ENCODE results near the gene MXRA8. TPM values are rescaled to one million over a fixed set of nuclear protein-coding genes. Genes with fewer than 3 reads are reported as not detected.

Gene MXRA8
- total and polyA plus RNA-seq, 2 donors (not counting 3 experiments of a cell fraction or from before 2014, with no cell fraction given): 0.82 to 1.9 TPM

DNA sequence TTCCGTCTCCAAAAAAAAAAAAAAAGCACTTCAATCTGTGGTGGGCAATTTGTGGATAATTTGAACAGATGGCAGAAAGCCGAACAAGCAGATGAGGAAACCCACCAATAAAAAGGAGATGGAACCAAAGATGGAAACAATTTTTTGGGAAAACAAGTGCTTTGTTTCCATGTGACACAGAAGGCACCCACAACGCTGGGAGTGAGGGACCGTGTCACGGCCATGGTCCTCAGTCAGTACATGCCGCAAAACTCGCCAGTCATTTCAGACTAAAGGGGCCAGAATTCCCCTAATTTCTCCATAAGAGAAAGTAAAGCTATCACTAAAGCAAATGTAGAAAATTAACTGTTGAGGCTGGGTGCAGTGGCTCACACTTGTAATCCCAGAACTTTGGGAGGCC lies 35.8 kb upstream of the MXRA8 start:
- H3K9me3 ChIP-seq (replicated peaks; ENCODE audit: control insufficient read depth, insufficient read depth, low read length): no peaks in the 10 kb centered on the region
- dilution Hi-C loops (cut with MboI; ENCODE audit: extremely low pct_ligation_motif_present, low sequenced_read_pairs) (no loop called here), intact Hi-C loops (cut with micrococcal nuclease) (no loop called here)
- no peak overlapping the region for H3K4me2 ChIP-seq (ENCODE audit: insufficient read depth, low read length)
- no peaks in the 10 kb centered on the region for H4K20me1 ChIP-seq (replicated peaks; ENCODE audit: control insufficient read depth, extremely low read depth, insufficient read depth, low read length)
- DNase-seq (ENCODE audit: low read depth, low spot score): no peak
- H2AFZ ChIP-seq (ENCODE audit: low read depth, low read length): no peak overlapping the region
- POLR2A ChIA-PET: no interaction called here
- H3K9ac ChIP-seq (replicated peaks; ENCODE audit: extremely low read depth, insufficient read depth, low read length): no peak overlapping the region
- H3K4me3 ChIP-seq (replicated peaks in 1 of 3; ENCODE audit: insufficient read depth in 1 of 3, low read depth in 1 of 3, low read length in 3 of 3): no peak overlapping the region
- no peaks in the 10 kb centered on the region for H3K27me3 ChIP-seq (ENCODE audit: control insufficient read depth in 2 of 2, insufficient read depth in 2 of 2, low read length in 2 of 2)
- no peaks in the 10 kb centered on the region for H3K9me1 ChIP-seq (replicated peaks; ENCODE audit: control insufficient read depth, extremely low read depth, insufficient read depth, low read length)
- CTCF ChIA-PET: no interaction called here
- H3K36me3 ChIP-seq (ENCODE audit: control insufficient read depth in 2 of 2, extremely low read depth in 1 of 2, insufficient read depth in 2 of 2, low read length in 2 of 2): peaks cover 30 to 49% of the 10 kb centered on the region in 2 experiments
- no peak overlapping the region for H3K27ac ChIP-seq (ENCODE audit: insufficient read depth, low read depth, low read length)
- peaks cover 45% of the 10 kb centered on the region for H3K79me2 ChIP-seq (ENCODE audit: control insufficient read depth, insufficient read depth, low read length)
- TF ChIP-seq EZH2 (IDR thresholded peaks at IDR 0.05; ENCODE audit: borderline replicate concordance, low read depth, low read length, severe bottlenecking) (no peak), JUN (IDR thresholded peaks at IDR 0.05; ENCODE audit: borderline replicate concordance, insufficient read depth, insufficient read length, low read depth) (no peak), POLR2A (IDR thresholded peaks at IDR 0.05; ENCODE audit: low read depth, low read length) (no peak), GATA2 (IDR thresholded peaks at IDR 0.05; ENCODE audit: insufficient read depth, insufficient read length, low read depth, low read length) (no peak), FOS (IDR thresholded peaks at IDR 0.05; ENCODE audit: borderline replicate concordance, insufficient read depth, low read length) (no peak), POLR2AphosphoS5 (IDR thresholded peaks at IDR 0.05; ENCODE audit: insufficient read depth, low read depth, low read length) (no peak), MYC (IDR thresholded peaks at IDR 0.05; ENCODE audit: low read depth, low read length) (no peak)
- TF ChIP-seq, protein P1, sequence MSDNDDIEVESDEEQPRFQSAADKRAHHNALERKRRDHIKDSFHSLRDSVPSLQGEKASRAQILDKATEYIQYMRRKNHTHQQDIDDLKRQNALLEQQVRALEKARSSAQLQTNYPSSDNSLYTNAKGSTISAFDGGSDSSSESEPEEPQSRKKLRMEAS (IDR thresholded peaks at IDR 0.05; ENCODE audit: insufficient read depth, insufficient read length): no peak
- TF ChIP-seq, protein P2, sequence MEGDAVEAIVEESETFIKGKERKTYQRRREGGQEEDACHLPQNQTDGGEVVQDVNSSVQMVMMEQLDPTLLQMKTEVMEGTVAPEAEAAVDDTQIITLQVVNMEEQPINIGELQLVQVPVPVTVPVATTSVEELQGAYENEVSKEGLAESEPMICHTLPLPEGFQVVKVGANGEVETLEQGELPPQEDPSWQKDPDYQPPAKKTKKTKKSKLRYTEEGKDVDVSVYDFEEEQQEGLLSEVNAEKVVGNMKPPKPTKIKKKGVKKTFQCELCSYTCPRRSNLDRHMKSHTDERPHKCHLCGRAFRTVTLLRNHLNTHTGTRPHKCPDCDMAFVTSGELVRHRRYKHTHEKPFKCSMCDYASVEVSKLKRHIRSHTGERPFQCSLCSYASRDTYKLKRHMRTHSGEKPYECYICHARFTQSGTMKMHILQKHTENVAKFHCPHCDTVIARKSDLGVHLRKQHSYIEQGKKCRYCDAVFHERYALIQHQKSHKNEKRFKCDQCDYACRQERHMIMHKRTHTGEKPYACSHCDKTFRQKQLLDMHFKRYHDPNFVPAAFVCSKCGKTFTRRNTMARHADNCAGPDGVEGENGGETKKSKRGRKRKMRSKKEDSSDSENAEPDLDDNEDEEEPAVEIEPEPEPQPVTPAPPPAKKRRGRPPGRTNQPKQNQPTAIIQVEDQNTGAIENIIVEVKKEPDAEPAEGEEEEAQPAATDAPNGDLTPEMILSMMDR (IDR thresholded peaks at IDR 0.05; ENCODE audit: extremely low read depth in 1 of 2, insufficient read depth in 1 of 2, low read depth in 1 of 2, low read length in 2 of 2): no peak
- no TSS peak for BruUV-seq (replicated peaks)
- peaks cover 13% of the 10 kb centered on the region for H3K4me1 ChIP-seq (ENCODE audit: control insufficient read depth, extremely low read depth, insufficient read depth, low read length)
- no peak for FAIRE-seq

Measured in endothelial cell of umbilical vein (primary cell).